HEK293 (cell line): ENCODE results near the gene SPATA21.
A peak's percentile ranks its signal among the peaks of the same experiment; 100 is the strongest.

ENCODE experiments used
- CTCF ChIA-PET: fragments of 350-600 bp; formaldehyde crosslinking; extraction: SDS; loops from one replicate; lab custom pipeline; 2021; ENCODE audit warnings: antibody characterized with exemption; lab: Yijun Ruan, JAX
- POLR2A ChIA-PET: fragments of 300-600 bp; formaldehyde crosslinking; extraction: SDS; loops from one replicate; lab custom pipeline; 2020; ENCODE audit warnings: antibody characterized with exemption, inconsistent platforms; lab: Yijun Ruan, JAX
- H3K27ac ChIP-seq: fragments of 200-500 bp; sonication (Bioruptor generic); 2 replicates; pipeline ENCODE4 v1.5.1; 2014; ENCODE audit warnings: low read depth, low read length, control low read depth, inconsistent platforms; ENCODE audit errors: extremely low read depth
- H3K36me3 ChIP-seq, 2 experiments: fragments of 200-500 bp in 1 of 2; sonication (Bioruptor generic) in 1 of 2; 1 replicate in 1 of 2; 2 replicates in 1 of 2; pipeline ENCODE4 v1.5.1; 2014 to 2017; ENCODE audit warnings: inconsistent platforms in 2 of 2, low read length in 2 of 2; ENCODE audit not compliant: control insufficient read depth in 2 of 2, insufficient read depth in 1 of 2
- H3K4me1 ChIP-seq: fragments of 200-500 bp; sonication (Bioruptor generic); 2 replicates; pipeline ENCODE4 v1.5.1; 2014; ENCODE audit warnings: mild to moderate bottlenecking, low read length, inconsistent platforms; ENCODE audit not compliant: control insufficient read depth, insufficient read depth
- H3K4me3 ChIP-seq: 2 replicates; pipeline ENCODE4 v1.5.1; 2011; ENCODE audit warnings: low read depth, mild to moderate bottlenecking, control low read depth, low read length, moderate library complexity
- H3K9me3 ChIP-seq: fragments of 200-500 bp; sonication (Bioruptor generic); 2 replicates; pipeline ENCODE4 v1.5.1; 2014; ENCODE audit warnings: low read depth, low read length, inconsistent platforms; ENCODE audit not compliant: control insufficient read depth, insufficient read depth
- EGR2 ChIP-seq: fragments of 450-650 bp; formaldehyde crosslinking; IDR thresholded peaks from 2 replicates; pipeline ENCODE4 v1.5.1; 2016; ENCODE audit warnings: low read depth, missing biosample characterization, missing genetic modification characterization
- KLF10 ChIP-seq: fragments of 450-650 bp; IDR thresholded peaks from 2 replicates; pipeline ENCODE4 v1.5.1; 2018; ENCODE audit warnings: missing biosample characterization, mild to moderate bottlenecking, missing genetic modification characterization
- SP7 ChIP-seq: fragments of 450-650 bp; formaldehyde crosslinking; IDR thresholded peaks from 2 replicates; pipeline ENCODE4 v1.5.1; 2016; ENCODE audit warnings: missing biosample characterization, missing genetic modification characterization
- ZFHX2 ChIP-seq: fragments of 450-650 bp; formaldehyde crosslinking; conservative IDR thresholded peaks from 2 replicates; pipeline ENCODE4 v1.5.1; 2016; ENCODE audit warnings: missing biosample characterization, missing genetic modification characterization
- ZFP69B ChIP-seq: fragments of 450-650 bp; formaldehyde crosslinking; IDR thresholded peaks from 2 replicates; pipeline ENCODE4 v1.5.1; 2016; ENCODE audit warnings: missing biosample characterization, missing genetic modification characterization
- ZIC2 ChIP-seq: fragments of 450-650 bp; formaldehyde crosslinking; IDR thresholded peaks from 2 replicates; pipeline ENCODE4 v1.5.1; 2016; ENCODE audit warnings: missing biosample characterization, missing genetic modification characterization
- ZNF133 ChIP-seq: fragments of 450-650 bp; formaldehyde crosslinking; IDR thresholded peaks from 2 replicates; pipeline ENCODE4 v1.5.1; 2016; ENCODE audit warnings: missing biosample characterization, missing genetic modification characterization
- ZNF155 ChIP-seq: fragments of 450-650 bp; formaldehyde crosslinking; IDR thresholded peaks from 2 replicates; pipeline ENCODE4 v1.5.1; 2016; ENCODE audit warnings: missing biosample characterization, missing genetic modification characterization
- ZNF175 ChIP-seq: fragments of 450-650 bp; formaldehyde crosslinking; IDR thresholded peaks from 2 replicates; pipeline ENCODE4 v1.5.1; 2016; ENCODE audit warnings: missing biosample characterization, missing genetic modification characterization
- ZNF184 ChIP-seq: fragments of 450-650 bp; IDR thresholded peaks from 2 replicates; pipeline ENCODE4 v1.5.1; 2018; ENCODE audit warnings: missing biosample characterization, mild to moderate bottlenecking, missing genetic modification characterization
- ZNF214 ChIP-seq: fragments of 450-650 bp; formaldehyde crosslinking; IDR thresholded peaks from 2 replicates; pipeline ENCODE4 v1.5.1; 2017; ENCODE audit warnings: missing biosample characterization, mild to moderate bottlenecking, missing genetic modification characterization, borderline replicate concordance
- ZNF600 ChIP-seq: fragments of 450-650 bp; formaldehyde crosslinking; IDR thresholded peaks from 2 replicates; pipeline ENCODE4 v1.5.1; 2016; ENCODE audit warnings: missing biosample characterization, missing genetic modification characterization
- ZNF747 ChIP-seq: fragments of 450-650 bp; formaldehyde crosslinking; IDR thresholded peaks from 2 replicates; pipeline ENCODE4 v1.5.1; 2016; ENCODE audit warnings: missing biosample characterization, missing genetic modification characterization
- ZNF837 ChIP-seq: fragments of 450-650 bp; formaldehyde crosslinking; IDR thresholded peaks from 2 replicates; pipeline ENCODE4 v1.5.1; 2016; ENCODE audit warnings: missing biosample characterization, missing genetic modification characterization
- TF ChIP-seq, protein P1 (sequence below): fragments of 450-650 bp; formaldehyde crosslinking; IDR thresholded peaks from 2 replicates; pipeline ENCODE4 v1.5.1; 2016; ENCODE audit warnings: missing biosample characterization, missing genetic modification characterization
- TF ChIP-seq, protein P2 (sequence below): fragments of 450-650 bp; formaldehyde crosslinking; IDR thresholded peaks from 2 replicates; pipeline ENCODE4 v1.5.1; 2016; ENCODE audit warnings: missing biosample characterization, missing genetic modification characterization, borderline replicate concordance

SPATA21 gene

DNA sequence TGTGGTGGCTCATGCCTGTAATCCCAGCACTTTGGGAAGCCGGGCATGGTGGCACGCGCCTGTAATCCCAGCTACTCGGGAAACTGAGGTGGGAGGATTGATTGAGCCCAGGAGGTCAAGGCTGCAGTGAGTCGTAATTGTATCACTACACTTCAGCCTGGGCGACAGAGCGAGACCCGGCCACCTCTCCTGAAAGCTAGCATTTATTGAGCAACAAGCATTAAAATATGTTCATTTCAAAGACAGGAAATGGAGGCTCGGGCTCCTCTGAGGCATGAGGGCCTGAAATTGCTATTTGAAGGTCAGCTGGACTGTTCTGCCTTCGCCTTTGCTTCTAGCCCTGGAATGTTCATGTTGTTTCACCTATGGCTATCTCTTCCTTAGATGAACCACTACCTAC is 34.5 kb downstream of the SPATA21 start (continued):
- TF ChIP-seq ZNF133 (tag by site-specific recombination) (no peak), ZNF747 (tag by site-specific recombination) (no peak)
- TF ChIP-seq, protein P1, sequence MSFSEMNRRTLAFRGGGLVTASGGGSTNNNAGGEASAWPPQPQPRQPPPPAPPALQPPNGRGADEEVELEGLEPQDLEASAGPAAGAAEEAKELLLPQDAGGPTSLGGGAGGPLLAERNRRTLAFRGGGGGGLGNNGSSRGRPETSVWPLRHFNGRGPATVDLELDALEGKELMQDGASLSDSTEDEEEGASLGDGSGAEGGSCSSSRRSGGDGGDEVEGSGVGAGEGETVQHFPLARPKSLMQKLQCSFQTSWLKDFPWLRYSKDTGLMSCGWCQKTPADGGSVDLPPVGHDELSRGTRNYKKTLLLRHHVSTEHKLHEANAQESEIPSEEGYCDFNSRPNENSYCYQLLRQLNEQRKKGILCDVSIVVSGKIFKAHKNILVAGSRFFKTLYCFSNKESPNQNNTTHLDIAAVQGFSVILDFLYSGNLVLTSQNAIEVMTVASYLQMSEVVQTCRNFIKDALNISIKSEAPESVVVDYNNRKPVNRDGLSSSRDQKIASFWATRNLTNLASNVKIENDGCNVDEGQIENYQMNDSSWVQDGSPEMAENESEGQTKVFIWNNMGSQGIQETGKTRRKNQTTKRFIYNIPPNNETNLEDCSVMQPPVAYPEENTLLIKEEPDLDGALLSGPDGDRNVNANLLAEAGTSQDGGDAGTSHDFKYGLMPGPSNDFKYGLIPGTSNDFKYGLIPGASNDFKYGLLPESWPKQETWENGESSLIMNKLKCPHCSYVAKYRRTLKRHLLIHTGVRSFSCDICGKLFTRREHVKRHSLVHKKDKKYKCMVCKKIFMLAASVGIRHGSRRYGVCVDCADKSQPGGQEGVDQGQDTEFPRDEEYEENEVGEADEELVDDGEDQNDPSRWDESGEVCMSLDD (tag by site-specific recombination) = no peak

DNA sequence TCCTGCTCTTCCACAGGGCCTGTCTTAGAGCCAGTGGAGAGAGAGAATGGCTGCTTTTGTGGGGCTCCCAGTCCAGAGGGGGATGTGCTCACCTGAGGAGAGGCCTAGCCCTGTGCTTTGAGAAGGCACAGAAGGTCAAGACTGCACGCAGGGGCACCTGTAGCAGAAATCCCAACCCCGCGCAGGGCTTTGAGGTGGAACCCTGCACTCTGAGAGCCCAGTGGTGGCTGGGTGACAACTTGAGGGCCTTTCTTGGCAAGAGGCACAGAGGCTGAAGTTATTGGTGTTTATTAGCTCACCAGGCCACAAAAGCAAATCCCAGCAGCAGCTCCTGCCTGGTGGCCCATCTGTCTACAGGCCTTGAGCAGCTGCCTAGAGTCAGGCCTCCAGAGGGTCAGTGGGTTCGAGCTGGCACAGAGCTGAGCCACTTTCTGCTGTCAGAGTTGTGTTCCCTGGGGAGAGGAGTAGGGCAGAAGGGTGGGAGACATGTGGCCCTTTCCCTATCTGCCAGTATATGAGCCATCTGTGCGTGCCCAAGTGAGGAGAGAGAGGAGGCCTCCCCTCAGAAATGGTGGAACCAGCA is 38.8 kb downstream of the SPATA21 start:
- ChIA-PET POLR2A (no interaction called here), CTCF (interaction anchor here (0.5 to 0.6 kb wide), 2 partner anchors 24 to 72 kb away, joined by 3 read pairs; no protein-coding TSS in a partner anchor)
- Histone ChIP-seq H3K9me3 (no peaks in the 10 kb centered on the region), H3K36me3 (peaks cover 0 to 63% of the 10 kb centered on the region in 2 experiments; a peak in 2 of 3 replicates), H3K4me1 (no peaks in the 10 kb centered on the region), H3K27ac (no peak overlapping the region), H3K4me3 (no peak overlapping the region)
- TF ChIP-seq, protein P2, sequence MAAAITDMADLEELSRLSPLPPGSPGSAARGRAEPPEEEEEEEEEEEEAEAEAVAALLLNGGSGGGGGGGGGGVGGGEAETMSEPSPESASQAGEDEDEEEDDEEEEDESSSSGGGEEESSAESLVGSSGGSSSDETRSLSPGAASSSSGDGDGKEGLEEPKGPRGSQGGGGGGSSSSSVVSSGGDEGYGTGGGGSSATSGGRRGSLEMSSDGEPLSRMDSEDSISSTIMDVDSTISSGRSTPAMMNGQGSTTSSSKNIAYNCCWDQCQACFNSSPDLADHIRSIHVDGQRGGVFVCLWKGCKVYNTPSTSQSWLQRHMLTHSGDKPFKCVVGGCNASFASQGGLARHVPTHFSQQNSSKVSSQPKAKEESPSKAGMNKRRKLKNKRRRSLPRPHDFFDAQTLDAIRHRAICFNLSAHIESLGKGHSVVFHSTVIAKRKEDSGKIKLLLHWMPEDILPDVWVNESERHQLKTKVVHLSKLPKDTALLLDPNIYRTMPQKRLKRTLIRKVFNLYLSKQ (tag by site-specific recombination) = no peak
- no peak for TF ChIP-seq ZNF184 (tag by site-specific recombination)
- TF ChIP-seq ZFP69B (tag by site-specific recombination) = no peak
- TF ChIP-seq ZIC2 (tag by site-specific recombination) = peak; percentile 45
- no peak for TF ChIP-seq ZNF175 (tag by site-specific recombination)
- no peak for TF ChIP-seq ZNF155
- no peak for TF ChIP-seq ZNF837
- TF ChIP-seq ZNF214 (tag by site-specific recombination) = no peak

DNA sequence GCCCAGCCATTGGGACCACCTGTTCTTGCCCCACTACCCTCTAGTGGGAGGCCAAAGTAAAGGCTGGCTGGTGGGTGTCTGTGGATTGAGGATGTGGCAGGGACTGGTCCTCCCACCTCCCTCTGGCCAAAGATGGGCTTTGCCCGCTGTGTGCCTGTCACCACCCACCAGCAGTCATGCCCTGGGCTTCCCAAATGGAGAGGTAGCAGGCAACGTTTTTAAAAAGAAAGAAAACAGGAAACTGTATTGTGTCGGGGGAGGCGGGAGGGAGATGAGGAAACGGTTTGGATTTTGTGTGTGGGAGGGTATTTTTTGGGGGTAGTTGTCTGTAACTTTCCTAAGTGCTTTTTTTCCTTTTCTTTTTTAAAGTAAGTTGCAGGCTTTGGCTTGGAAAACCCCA is 40.1 kb downstream of the SPATA21 start:
- Histone ChIP-seq H3K36me3 (peaks cover 0 to 76% of the 10 kb centered on the region in 2 experiments; a peak in 2 of 3 replicates), H3K27ac (no peak overlapping the region), H3K4me1 (no peaks in the 10 kb centered on the region; the same call in 1 of the 2 replicates), H3K4me3 (no peak overlapping the region), H3K9me3 (no peaks in the 10 kb centered on the region)
- CTCF ChIA-PET = no interaction called here
- POLR2A ChIA-PET = no interaction called here
- TF ChIP-seq ZFHX2 (peak; percentile 65), KLF10 (tag by site-specific recombination) (no peak), EGR2 (tag by site-specific recombination) (peak; percentile 51)

DNA sequence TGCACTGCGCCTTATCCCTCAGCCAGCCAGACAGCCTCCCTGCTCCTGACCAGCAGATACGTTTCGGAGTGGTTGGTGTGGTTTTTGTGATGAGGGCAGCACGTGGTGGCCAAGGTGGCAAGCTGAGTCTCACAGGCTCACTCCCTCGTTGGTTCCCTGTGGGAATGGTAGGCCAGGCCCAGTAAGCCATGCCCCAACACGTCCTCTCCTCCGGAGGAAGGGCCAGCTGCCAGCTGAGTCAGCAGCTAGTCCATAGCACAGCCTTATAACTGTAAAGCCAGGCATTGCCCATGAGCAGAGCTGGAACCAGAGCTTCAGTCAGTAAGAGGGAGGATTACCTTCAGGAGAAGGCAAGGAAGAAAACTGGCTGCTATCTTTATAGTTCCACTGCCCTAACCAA is 40.6 kb downstream of the SPATA21 start:
- ChIA-PET CTCF (no interaction called here), POLR2A (no interaction called here)
- Histone ChIP-seq H3K4me3 (no peak overlapping the region), H3K36me3 (peaks cover 0 to 77% of the 10 kb centered on the region in 2 experiments; a peak in 2 of 3 replicates), H3K27ac (no peak overlapping the region), H3K4me1 (no peaks in the 10 kb centered on the region; the same call in 1 of the 2 replicates), H3K9me3 (no peaks in the 10 kb centered on the region)
- no peak for TF ChIP-seq SP7 (tag by site-specific recombination)
- peak; percentile 97 for TF ChIP-seq ZNF600 (tag by site-specific recombination)
